ENCODE data around the gene MIGA1. TPM values are rescaled to one million over a fixed set of nuclear protein-coding genes. Genes with fewer than 3 reads are reported as not detected.
"Not testable (repeated sequence)": the region's sequence is repeated elsewhere in the genome, so short reads cannot be mapped to it uniquely, and the experiment has no call there.

MIGA1 gene
- total RNA-seq, 1 donor from 2014 or later, result 8.9 TPM

- TF ChIP-seq CTCF (conservative IDR thresholded peaks at IDR 0.05; ENCODE audit: low read depth, low read length), result no peak
- no peak overlapping the region for H3K4me3 ChIP-seq (ENCODE audit: low read depth, low read length)
- peak; percentile 33 for DNase-seq (ENCODE audit: low read depth)
These were observed 22.6 kb downstream of the MIGA1 start for GRCh38 chr1:77802026-77802425.

DNA sequence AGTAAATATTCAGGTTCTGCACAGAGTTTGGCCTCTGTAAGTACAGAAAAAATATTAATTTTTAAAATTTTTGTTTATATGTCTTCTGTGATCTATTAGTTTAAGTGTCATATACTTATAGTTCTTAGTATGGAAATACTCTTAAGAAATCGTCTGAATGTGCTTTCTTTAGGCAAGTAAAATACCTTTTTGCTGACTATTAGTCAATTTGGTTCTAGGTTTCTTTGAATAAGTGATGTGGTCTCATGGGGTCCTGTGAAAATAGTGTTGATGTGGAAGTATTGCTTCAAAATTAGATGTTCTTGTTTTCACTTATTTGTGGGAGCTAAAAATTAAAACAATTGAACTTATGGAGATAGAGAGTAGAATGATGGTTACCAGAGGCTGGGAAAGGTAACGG is 23.9 kb downstream of the MIGA1 start:
- no peak for DNase-seq (ENCODE audit: low read depth)
- no peak overlapping the region for H3K4me3 ChIP-seq (ENCODE audit: low read depth, low read length)
- TF ChIP-seq CTCF (conservative IDR thresholded peaks at IDR 0.05; ENCODE audit: low read depth, low read length), result no peak

DNA sequence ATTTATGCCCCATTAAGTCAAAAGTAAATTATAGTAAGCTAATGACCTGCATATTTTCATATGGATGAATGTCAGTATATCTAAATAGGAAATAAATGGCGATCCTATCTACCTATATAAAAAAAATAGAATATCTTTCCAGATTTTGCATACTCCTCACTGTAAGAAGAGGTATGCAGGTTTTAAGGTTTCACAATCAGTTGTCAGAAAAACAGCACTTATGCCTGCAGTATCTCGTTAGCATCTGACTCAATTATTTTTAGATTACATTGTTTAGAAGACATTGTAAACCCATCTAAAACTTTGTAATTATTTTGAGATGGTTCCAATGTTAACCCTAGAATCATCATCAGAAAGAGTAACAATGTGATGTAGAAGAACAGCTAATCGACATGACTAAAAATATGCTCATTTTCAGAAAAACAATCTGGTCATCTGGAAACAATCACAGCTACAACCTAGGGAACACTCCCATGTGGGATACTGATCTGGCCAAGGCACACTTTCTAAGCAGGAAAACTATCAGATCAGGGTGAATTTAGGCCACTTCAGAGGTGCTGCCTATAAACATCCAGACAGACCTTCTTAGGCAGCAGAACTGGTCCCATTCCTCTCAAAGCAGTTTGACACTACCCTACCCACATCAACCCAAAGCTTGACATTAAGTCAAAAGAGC is 30.5 kb downstream of the MIGA1 start:
- not testable (repeated sequence) for H3K4me3 ChIP-seq (ENCODE audit: low read depth, low read length); DNase-seq (ENCODE audit: low read depth)

DNA sequence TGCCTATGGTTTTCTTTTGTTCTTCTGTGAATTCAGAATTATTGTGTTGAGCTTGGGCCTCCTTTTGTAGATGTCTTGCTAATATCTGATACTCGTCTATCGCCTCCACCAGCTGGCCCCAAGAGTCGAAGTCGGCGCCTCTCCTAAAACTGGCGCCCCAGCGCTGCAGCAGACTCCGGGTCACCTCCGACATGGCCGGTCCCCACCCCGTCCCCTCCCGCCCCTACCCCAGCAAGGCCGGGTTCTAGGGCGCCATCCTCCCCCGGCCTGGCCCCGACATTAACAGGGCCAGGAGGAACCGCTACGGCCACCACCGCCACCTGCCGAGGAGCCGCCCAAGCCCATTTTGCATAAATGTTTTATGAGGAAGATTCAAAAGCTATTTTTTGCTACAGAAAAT is 32.1 kb downstream of the MIGA1 start:
- DNase-seq (ENCODE audit: low read depth); H3K4me3 ChIP-seq (ENCODE audit: low read depth, low read length): not testable (repeated sequence)

DNA sequence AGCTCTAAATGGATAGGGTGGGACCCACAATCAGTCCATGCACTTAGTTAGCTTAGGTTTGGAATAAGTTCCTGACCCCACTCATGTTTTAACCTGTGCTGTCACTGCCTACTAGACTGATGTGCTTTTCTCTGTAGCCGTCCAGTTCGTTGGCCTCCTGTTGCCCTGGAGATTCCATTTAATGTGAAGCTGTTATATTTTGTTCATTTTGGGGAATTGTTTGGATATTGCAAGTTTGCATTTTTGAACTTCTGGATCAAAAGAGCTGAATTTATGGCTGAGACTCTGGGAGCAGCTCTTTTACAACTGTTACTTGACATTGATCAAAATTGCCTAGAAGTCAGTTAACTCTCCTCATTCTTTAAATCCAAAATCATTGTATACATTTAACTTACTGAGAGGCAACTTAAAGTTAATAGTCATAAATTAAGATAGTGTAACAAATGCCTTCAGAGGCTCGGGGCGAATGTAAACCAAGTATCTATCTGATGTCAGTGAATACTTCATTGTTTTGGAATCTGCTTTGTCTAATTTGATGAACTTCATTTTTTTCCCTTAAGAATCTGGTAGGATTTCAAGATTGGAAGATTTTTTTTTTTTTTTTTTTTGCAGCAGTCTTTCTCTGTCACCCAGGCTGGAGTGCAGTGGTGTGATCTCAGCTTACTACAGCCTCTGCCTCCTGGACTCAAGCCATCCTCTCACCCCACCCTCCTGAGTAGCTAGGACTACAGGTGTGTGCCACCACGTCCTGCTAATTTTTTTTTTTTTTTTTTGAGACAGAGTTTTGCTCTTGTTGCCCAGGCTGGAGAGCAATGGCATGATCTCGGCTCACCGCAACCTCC is 38.1 kb downstream of the MIGA1 start:
- no peak for TF ChIP-seq CTCF (conservative IDR thresholded peaks at IDR 0.05; ENCODE audit: low read depth, low read length)
- no peak overlapping the region for H3K4me3 ChIP-seq (ENCODE audit: low read depth, low read length)
- DNase-seq (ENCODE audit: low read depth), result no peak

GRCh38 chr1:77820121-77820520 is 40.7 kb downstream of the MIGA1 start:
- H3K4me3 ChIP-seq (ENCODE audit: low read depth, low read length), result no peak overlapping the region
- TF ChIP-seq CTCF (conservative IDR thresholded peaks at IDR 0.05; ENCODE audit: low read depth, low read length), result no peak
- DNase-seq (ENCODE audit: low read depth), result no peak

DNA sequence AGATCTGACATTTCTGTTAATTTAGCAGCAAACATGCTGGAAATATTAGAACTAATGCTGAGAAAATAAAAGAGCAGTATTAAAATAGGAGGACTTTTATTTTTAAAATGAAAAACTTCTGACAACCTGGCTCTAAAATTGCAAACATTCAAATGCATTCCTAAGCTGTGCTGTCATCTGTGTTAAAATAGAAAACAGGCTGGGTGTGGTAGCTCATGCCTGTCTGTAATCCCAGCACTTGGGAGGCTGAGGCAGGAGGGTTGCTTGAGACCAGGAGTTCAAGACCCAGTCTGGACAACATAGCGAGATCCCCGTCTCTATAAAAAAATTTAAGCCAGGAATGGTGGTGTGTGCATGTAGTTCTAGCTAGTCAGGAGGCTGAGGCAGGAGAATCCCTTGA is 44.6 kb downstream of the MIGA1 start:
- no peak for TF ChIP-seq CTCF (conservative IDR thresholded peaks at IDR 0.05; ENCODE audit: low read depth, low read length)

DNA sequence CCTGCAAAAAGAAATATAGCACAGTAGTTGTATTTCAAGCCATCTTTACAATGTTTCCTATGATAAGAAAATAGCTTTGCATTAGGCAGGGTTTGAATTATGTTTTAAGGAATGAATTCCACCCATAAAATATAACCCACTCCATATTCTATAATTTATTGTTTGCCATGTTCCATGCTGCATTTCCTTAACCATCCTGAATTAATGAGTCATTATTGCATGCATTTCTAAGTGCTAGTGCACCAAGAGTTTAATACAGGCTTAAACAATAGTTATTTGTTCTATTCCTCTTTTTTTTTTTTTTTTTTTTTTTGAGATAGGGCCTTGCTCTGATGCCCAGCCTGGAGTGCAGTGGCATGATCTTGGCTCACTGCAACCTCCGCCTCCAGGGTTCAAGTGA is 45.2 kb downstream of the MIGA1 start:
- DNase-seq (ENCODE audit: low read depth), result no peak
- no peak for TF ChIP-seq CTCF (conservative IDR thresholded peaks at IDR 0.05; ENCODE audit: low read depth, low read length)
- no peak overlapping the region for H3K4me3 ChIP-seq (ENCODE audit: low read depth, low read length)

More for the DNA sequence above, 44.6 kb downstream of the MIGA1 start:
- no peak overlapping the region for H3K4me3 ChIP-seq (ENCODE audit: low read depth, low read length)
- no peak for DNase-seq (ENCODE audit: low read depth)
